IMR-90 (cell line): ENCODE data around the gene SDCCAG8. TPM values are rescaled to one million over a fixed set of nuclear protein-coding genes. Genes with fewer than 3 reads are reported as not detected.

Experiments
- ATAC-seq: fragments of 200-7000 bp; cut with Tn5 transposase; 2 replicates; pipeline ENCODE4 v1.9.1; 2020; ENCODE audit warnings: low read depth, mild to moderate bottlenecking, moderate library complexity
- BruUV-seq: library from RNA; stranded (reverse); fragments of 400-500 nt; replicated peaks from 2 replicates; lab custom pipeline; 2021; lab: Mats Ljungman, UMichigan
- CTCF ChIA-PET: fragments of 300-600 bp; formaldehyde crosslinking; extraction: SDS; loops from one replicate; lab custom pipeline; 2021; ENCODE audit warnings: antibody characterized with exemption; lab: Yijun Ruan, JAX
- POLR2A ChIA-PET: fragments of 300-600 bp; sonication (Branson Sonifier 250); formaldehyde crosslinking; loops from one replicate; lab custom pipeline; 2022; ENCODE audit warnings: antibody characterized with exemption; ENCODE audit not compliant: unreplicated experiment; lab: Charles Lee
- DNase-seq: peaks from one replicate; pipeline ENCODE4 v3.0.0; 2013
- H2AFZ ChIP-seq: replicated peaks from 2 replicates; pipeline ENCODE3; 2013; ENCODE audit warnings: low read length, mild to moderate bottlenecking; ENCODE audit not compliant: poor library complexity
- H2AK5ac ChIP-seq: 2 replicates; pipeline ENCODE4 v1.6.1; 2013; ENCODE audit warnings: low read depth, low read length, inconsistent platforms
- H2AK9ac ChIP-seq: replicated peaks from 2 replicates; pipeline ENCODE3; 2013; ENCODE audit warnings: mild to moderate bottlenecking, low read depth, low read length, moderate library complexity; ENCODE audit not compliant: poor library complexity
- H2BK120ac ChIP-seq: 2 replicates; pipeline ENCODE4 v1.6.1; 2013; ENCODE audit warnings: low read depth, low read length, inconsistent platforms
- H2BK15ac ChIP-seq: 3 replicates; pipeline ENCODE4 v1.6.1; 2013; ENCODE audit warnings: low read depth, low read length, inconsistent platforms
- H2BK20ac ChIP-seq: 2 replicates; pipeline ENCODE4 v1.6.1; 2013; ENCODE audit warnings: low read depth, mild to moderate bottlenecking, inconsistent platforms, low read length, moderate library complexity
- H2BK5ac ChIP-seq: 2 replicates; pipeline ENCODE4 v1.6.1; 2013; ENCODE audit warnings: mild to moderate bottlenecking, low read depth, low read length, inconsistent platforms; ENCODE audit not compliant: poor library complexity, severe bottlenecking
- H3K14ac ChIP-seq: replicated peaks from 2 replicates; pipeline ENCODE4 v1.6.1; 2013; ENCODE audit warnings: low read depth, low read length, inconsistent platforms
- H3K18ac ChIP-seq: 2 replicates; pipeline ENCODE4 v1.6.1; 2013; ENCODE audit warnings: low read depth, low read length, control low read depth
- H3K23ac ChIP-seq: 2 replicates; pipeline ENCODE4 v1.6.1; 2013; ENCODE audit warnings: low read depth, low read length, inconsistent platforms
- H3K27ac ChIP-seq: 2 replicates; pipeline ENCODE4 v1.5.1; 2013; ENCODE audit warnings: mild to moderate bottlenecking, control low read depth, low read length; ENCODE audit not compliant: insufficient read depth
- H3K27me3 ChIP-seq: 2 replicates; pipeline ENCODE4 v1.6.1; 2013; ENCODE audit warnings: low read length; ENCODE audit not compliant: control insufficient read depth, insufficient read depth
- H3K36me3 ChIP-seq: 2 replicates; pipeline ENCODE4 v1.6.1; 2013; ENCODE audit warnings: low read length, mixed read lengths; ENCODE audit not compliant: control insufficient read depth, insufficient read depth
- H3K4ac ChIP-seq: 2 replicates; pipeline ENCODE4 v1.6.1; 2013; ENCODE audit warnings: low read depth, low read length, inconsistent platforms
- H3K4me1 ChIP-seq: 2 replicates; pipeline ENCODE4 v1.6.1; 2013; ENCODE audit warnings: low read length, mixed read lengths; ENCODE audit not compliant: control insufficient read depth, insufficient read depth
- H3K4me2 ChIP-seq: 2 replicates; pipeline ENCODE4 v1.6.1; 2013; ENCODE audit warnings: low read depth, mild to moderate bottlenecking, control low read depth, low read length, moderate library complexity
- H3K4me3 ChIP-seq: 2 replicates; pipeline ENCODE4 v1.5.1; 2013; ENCODE audit warnings: low read depth, mild to moderate bottlenecking, control low read depth, low read length, moderate library complexity; ENCODE audit not compliant: insufficient read depth
- H3K56ac ChIP-seq: 2 replicates; pipeline ENCODE4 v1.6.1; 2013; ENCODE audit warnings: low read length, inconsistent platforms; ENCODE audit not compliant: insufficient read depth; ENCODE audit errors: extremely low read depth
- H3K79me1 ChIP-seq, 2 experiments: 2 replicates each; pipeline ENCODE4 v1.6.1; 2013; ENCODE audit warnings: low read length in 2 of 2, inconsistent platforms in 1 of 2, low read depth in 1 of 2
- H3K9ac ChIP-seq: 2 replicates; pipeline ENCODE4 v1.6.1; 2013; ENCODE audit warnings: low read depth, low read length, control low read depth
- H3K9me1 ChIP-seq: 2 replicates; pipeline ENCODE4 v1.6.1; 2013; ENCODE audit warnings: low read length, inconsistent platforms; ENCODE audit not compliant: insufficient read depth
- H3K9me3 ChIP-seq: 2 replicates; pipeline ENCODE4 v1.6.1; 2013; ENCODE audit warnings: low read length; ENCODE audit not compliant: control insufficient read depth, insufficient read depth
- H4K20me1 ChIP-seq: 2 replicates; pipeline ENCODE4 v1.6.1; 2013; ENCODE audit warnings: low read length, inconsistent platforms; ENCODE audit not compliant: insufficient read depth
- H4K5ac ChIP-seq: 2 replicates; pipeline ENCODE4 v1.6.1; 2013; ENCODE audit warnings: mild to moderate bottlenecking, low read depth, low read length, control low read depth
- H4K8ac ChIP-seq, 2 experiments: 2 replicates each; pipeline ENCODE4 v1.6.1; 2013; ENCODE audit warnings: low read depth in 2 of 2, low read length in 2 of 2, control low read depth in 1 of 2, inconsistent platforms in 1 of 2
- H4K91ac ChIP-seq: 2 replicates; pipeline ENCODE4 v1.6.1; 2013; ENCODE audit warnings: low read depth, low read length, inconsistent platforms; ENCODE audit not compliant: insufficient read depth
- BHLHE40 ChIP-seq: fragments of 150-350 bp; IDR thresholded peaks from 2 replicates; pipeline ENCODE4 v1.6.1; 2016; ENCODE audit warnings: mild to moderate bottlenecking, low read depth, low read length
- CEBPB ChIP-seq: IDR thresholded peaks from 2 replicates; pipeline ENCODE4 v1.6.1; 2012; ENCODE audit warnings: low read depth, low read length, improper control_type of control experiment
- MXI1 ChIP-seq: IDR thresholded peaks from 2 replicates; pipeline ENCODE4 v1.6.1; 2012; ENCODE audit warnings: low read depth, mild to moderate bottlenecking, low read length, moderate library complexity, borderline replicate concordance
- WGBS, 2 experiments: methylation state at CpG; one replicate each; pipeline versions ENCODE4 v1.1.5 to v1.1.7; 2013; ENCODE audit warnings: missing lambda C conversion rate in 2 of 2; ENCODE audit not compliant: insufficient read length in 1 of 2; ENCODE audit errors: extremely low coverage in 2 of 2; 5-methylcytosine and 5-hydroxymethylcytosine counted together
- dilution Hi-C: fragments of 300-500 bp; cut with HindIII; formaldehyde crosslinking; loops from one replicate; pipeline ENCODE4 v1.14.3; 2018; ENCODE audit warnings: low sequenced_read_pairs; ENCODE audit not compliant: unreplicated experiment
- in situ Hi-C: fragments of 300-500 bp; cut with MboI; formaldehyde crosslinking; loops from 3 replicates; pipeline ENCODE4 v1.14.3; 2019; ENCODE audit warnings: low sequenced_read_pairs, inconsistent platforms, mixed read lengths
- intact Hi-C: fragments of 100-400 bp; cut with micrococcal nuclease; formaldehyde crosslinking; loops from 2 replicates; pipeline ENCODE4 v1.10.0; 2022
- polyA plus RNA-seq, 3 experiments: library from polyadenylated mRNA; depleted of rRNA; stranded (reverse); fragments of >200 nt; gene quantifications; 2 replicates each; pipeline ENCODE4 v1.2.3, GENCODE V29; 2012; ENCODE audit warnings: low replicate concordance in 1 of 3
- total RNA-seq: library from RNA; depleted of rRNA; stranded (reverse); fragments of >200 nt; gene quantifications from 2 replicates; pipeline ENCODE4 v1.2.3, GENCODE V29; 2012

Gene SDCCAG8
- total and polyA plus RNA-seq, 2 of the 4 experiments (the other 2 are of a cell fraction) = 25.2 to 46.8 TPM

DNA sequence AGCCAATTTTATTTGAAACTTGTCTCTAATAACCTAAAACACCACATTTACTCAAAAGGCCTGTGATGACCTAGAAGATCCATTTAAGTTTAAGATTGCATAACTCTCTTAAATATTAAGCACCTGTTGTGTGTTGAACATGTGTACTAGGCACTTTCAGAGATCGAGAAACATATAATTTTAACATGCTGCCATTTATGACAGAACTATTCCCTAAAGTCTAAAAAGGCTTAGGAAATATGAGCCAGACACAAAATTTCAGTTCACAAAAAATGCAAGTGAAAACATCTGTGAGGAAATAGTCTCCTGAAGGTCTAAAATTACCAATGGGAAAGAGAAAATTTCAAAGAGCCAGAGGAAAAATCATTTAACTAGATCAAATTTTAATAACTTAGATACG is 38.5 kb upstream of the SDCCAG8 start:
- in situ Hi-C loops = no loop called here
- no CpG with 5 or more reads among the region's 2 CpGs for WGBS, 2 experiments
- Histone ChIP-seq H2AK5ac (no peak overlapping the region), H4K91ac (no peak overlapping the region), H2AFZ (no peak overlapping the region), H2AK9ac (no peak overlapping the region), H4K8ac (no peak overlapping the region), H3K4me3 (no peak overlapping the region), H2BK5ac (no peak overlapping the region), H2BK20ac (no peak overlapping the region), H4K5ac (no peak overlapping the region), H3K14ac (no peak overlapping the region), H3K4ac (no peak overlapping the region), H3K4me2 (no peak overlapping the region), H3K27me3 (no peaks in the 10 kb centered on the region), H2BK15ac (no peak overlapping the region), H3K23ac (no peak overlapping the region), H3K56ac (no peak overlapping the region), H3K9me1 (no peaks in the 10 kb centered on the region), H3K18ac (no peak overlapping the region), H4K20me1 (peaks cover 7% of the 10 kb centered on the region), H3K79me1 (peaks cover 0 to 24% of the 10 kb centered on the region in 2 experiments; a peak in 3 of 4 replicates), H3K4me1 (peaks cover 6% of the 10 kb centered on the region), H3K27ac (no peak overlapping the region), H3K9ac (no peak overlapping the region), H2BK120ac (no peak overlapping the region), H3K36me3 (peaks cover 16% of the 10 kb centered on the region), H3K9me3 (no peaks in the 10 kb centered on the region)
- BruUV-seq = no TSS peak
- TF ChIP-seq CEBPB (peak; percentile 37; the same call in 1 of the 2 replicates), BHLHE40 (no peak), MXI1 (no peak)
- dilution Hi-C loops = no loop called here
- intact Hi-C loops = loop anchor here (5.0 kb wide), 1 partner anchor 35 kb away; no protein-coding TSS in a partner anchor
- POLR2A ChIA-PET = no interaction called here
- ATAC-seq (no peak), DNase-seq (no peak)
- CTCF ChIA-PET = no interaction called here
